GM18519 (cell line): ENCODE results near the gene PCNX4.

Source experiments
- ATAC-seq: cut with Tn5 transposase; IDR thresholded peaks from one replicate; pipeline ENCODE4 v1.9.1; 2021; ENCODE audit warnings: mild to moderate bottlenecking, moderate library complexity; ENCODE audit not compliant: unreplicated experiment, low FRiP score

The PCNX4 gene

DNA sequence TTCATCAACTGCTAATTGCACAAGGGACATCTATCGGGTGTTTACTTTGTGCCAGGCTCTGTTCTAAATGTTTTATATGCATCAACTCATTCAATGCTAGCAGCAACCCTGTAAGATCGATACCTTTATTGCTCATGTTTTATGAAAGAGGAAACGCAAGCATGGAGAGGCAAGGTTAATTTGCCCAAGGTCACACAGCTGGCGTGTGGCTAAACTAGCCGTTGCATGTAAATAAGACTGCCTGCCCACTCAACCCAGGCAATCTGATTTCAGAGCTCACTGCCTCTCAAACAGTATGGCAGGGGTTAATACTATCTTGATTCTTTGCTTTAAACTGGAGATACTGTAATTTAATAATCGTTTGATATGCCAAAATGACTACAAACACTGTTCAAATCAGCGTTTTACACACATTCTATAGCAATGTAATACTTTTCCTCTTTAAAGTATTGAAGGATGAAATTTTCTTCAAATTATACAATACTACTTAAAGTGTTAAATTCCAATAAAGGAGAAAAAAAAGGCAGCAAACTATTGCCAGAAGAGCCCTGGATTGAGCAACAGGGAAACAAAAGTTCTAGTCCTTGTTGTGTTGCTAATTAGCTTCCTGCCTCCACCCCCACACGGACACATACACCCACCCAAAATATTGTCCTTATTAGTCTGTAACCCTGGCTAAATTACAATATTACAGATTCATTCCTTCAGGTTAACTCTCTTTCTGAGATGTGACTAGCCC is 112.5 kb downstream of the PCNX4 start:
- peak; percentile 72 for ATAC-seq

DNA sequence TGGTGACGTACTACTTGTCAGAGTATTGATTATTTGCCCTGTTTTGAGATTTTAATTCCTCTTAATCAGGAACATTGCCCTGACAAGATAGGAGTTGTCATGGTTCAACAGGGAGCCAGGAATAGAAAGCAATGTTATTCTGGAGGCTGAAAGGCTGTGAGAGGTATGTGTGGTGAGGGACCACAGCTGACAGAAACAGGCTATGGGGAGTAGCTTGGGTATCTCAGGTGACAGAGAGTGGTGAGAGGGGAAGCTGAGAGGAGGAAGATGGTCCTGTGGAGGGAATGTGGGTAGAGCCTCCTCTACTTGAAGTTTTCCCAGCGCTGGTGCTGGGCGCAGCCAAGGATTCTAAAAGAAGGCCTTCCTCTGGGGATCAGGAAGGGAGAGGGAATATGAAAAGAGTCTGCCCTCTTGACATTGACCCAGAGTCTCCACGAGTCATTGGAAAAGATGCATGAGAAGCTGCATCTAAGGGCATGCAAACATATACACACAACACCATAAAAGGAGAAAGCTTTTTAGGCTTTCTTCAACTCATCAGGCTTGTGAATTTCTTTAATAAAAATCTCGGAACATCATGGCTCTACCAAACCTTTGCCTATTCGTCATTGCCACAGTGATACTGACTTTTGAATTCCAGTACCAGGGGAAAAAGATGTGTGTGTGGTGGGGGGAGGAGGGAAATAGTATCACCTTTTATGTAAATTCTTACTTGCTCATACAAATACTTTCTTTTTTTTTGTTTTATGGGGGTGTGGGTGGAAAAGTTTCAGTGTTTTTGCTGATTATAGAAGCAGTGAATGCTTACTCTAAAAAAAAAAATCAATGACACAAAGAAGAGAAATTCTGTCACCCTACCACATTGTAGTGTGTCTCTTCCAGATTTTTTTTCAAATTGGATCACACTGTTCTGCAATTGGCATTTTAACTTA is 113.4 kb downstream of the PCNX4 start:
- ATAC-seq, result peak; percentile 35

DNA sequence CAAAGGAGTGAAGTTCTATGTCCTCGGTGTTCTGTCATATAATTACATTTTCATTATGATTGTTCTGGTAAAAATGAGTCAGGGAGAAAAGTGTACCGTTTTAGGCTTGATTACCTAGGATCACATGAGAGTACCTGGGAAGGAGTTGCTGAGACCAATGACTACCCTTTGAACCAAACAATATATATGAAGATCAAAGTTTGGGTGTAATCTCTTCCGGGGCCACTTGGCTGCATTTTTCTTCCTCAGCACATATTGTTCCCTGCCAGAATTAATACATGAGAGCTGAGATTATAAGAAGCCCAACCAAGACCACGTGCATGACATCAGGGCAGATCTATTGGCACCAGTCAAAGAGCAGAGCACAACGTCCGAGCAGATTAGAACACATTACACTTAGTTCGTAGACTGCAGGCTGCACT is 114.5 kb downstream of the PCNX4 start:
- no peak for ATAC-seq

DNA sequence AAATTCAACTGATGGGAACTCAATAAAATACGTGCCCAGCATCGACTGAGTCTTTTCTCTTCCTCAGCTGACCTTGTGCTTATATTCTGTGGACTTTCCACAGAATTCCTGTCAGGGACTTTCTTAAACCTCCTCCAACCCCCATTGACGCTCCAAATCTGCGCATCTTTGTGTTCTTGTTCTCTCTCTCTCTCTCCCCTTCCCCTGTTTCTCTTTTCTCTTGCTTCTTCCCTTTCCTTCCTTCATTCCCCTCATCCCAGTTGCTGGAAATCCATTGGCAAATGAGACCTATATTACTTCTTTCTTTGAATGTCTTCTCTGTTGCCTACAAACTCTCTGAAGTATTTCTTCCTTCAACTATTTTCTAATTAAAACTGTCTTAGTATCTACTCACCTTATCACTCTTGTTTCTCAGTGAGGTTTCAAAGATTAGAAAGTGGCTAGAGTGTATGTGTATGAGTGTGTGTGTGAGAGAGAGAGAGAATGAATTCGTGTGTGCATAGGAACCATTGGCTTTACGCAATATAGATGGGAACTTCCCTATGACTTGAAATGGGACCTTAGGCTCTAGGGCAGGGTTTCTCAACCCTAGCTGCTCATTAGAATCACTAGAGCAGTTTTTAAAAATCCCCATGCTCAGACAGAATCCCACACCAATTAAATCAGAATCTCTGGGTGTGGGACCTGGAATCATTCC is 115.3 kb downstream of the PCNX4 start:
- ATAC-seq, result peak; percentile 34

DNA sequence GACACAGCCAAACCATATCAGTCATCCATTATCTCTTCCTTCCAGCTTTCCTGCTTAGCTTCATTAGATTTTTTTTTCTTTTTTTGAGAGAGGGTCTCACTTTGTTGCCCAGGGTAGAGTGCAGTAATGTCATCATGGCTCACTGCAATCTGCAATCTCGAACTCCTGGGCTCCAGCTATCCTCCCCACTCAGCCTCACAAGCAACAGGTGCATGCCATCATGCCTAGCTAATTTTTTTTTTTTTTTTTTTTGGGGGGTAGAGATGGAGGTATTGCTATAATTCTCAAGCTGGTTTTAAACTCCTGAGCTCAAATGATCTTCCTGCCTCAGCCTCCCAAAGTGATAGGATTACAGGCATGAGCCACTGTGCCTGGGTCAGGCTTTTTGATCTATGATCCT is 119.0 kb downstream of the PCNX4 start:
- no peak for ATAC-seq

DNA sequence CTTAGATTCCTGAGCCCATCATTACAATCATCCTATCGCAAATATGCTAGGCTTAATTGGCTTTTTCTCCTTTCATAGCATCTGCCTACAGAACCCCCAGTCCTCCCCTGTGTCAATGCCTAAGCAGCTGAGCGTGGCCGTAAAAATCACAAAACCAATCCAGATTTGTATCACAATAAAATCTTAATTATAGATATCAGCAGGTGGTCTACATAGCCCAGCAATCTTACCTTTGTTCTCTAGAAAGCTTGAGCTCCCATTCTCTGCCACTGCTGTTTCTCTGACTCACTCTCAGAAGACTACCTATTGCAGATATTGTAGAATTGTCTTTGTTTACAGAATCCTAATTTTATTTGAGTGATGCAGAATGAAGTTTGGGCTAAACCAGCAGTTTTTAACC is 119.4 kb downstream of the PCNX4 start:
- no peak for ATAC-seq

DNA sequence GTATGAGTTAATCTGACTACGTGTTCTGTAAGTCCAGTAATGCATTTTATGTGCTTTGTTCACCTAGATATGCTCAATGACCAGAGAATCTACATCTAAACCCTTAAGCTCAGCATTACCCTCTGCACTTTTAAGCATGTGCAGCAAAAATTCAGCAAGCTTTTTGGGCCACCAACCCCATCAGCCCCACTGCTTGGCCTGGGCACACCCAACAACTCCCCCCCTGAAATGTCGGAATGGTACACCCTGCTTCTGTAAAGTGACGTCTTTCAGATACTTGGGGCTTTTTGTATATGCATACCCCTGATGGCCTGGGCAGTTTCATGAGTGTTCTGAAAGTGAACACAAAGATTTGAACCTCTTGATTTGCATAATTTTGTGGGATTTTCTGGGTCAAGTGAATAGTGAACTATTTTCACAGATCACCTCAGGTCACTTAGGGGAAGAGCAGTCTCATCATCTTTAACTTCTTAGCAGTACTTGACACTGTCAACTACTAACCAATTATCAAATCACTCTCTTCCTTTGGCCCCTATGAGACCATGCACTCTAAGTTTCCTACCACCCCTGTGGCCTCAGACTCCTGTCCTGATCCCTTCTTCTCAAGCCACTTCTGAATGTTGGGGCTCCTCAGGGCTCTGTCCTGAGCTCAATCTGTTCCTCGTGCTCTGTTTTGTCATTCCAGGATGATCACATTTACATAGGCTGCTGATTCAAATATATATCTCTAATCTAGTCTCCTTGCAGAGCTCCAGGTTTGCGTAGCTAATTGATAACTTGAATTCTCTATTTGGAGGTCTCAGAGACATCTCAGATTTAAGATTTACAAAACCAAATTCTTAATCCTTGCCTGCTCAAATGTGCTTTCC is 121.0 kb downstream of the PCNX4 start:
- peak; percentile 86 for ATAC-seq

DNA sequence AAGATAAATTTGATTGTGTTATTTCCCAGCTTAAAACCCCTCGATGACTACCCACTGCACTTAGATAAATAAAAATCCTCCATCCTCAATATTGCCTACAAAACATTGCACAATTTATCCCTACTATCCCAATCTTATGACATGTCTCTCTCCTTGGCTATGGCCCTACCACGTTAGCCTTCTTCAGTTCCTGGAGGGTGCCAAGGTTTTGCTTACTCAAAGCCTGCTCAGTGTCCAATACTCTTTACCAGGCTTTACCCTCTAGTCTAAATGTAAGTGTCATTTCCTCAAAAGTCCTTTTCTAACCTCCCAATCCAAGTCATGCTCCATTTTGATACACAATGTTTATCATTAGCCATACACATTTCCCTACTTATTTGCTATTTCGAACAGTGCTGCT is 122.3 kb downstream of the PCNX4 start:
- ATAC-seq, result no peak

DNA sequence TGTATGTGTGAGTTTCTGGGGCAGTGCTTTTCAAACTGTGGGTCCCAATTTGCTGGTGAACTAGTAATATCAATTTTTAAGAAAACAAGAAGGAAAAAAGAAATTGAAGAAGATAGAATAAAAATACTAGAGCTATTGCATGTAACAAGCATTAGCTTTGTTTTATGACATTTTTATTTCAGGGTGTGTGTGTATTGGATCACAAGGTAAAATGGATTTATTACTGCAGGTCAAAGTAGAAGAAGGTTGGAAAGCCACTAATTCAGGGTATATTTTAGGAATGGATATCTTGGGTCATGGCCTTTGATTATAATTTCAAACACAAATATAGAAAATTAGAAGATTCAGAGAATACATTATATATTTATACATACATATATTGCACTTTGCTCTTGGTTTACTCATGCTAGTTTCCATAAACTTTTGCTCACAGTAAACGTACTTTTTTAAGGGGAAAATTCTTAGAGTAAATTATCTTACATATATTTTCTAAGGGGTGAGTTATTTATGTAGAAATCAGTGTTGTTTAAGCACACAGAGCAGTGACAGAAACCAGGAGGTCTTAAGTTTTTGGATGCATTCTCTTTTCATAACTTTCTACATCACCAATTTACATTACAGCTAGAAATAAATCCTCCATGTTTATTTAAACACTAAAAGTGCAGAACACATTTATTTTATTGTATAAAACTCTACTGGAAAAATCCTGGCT is 122.8 kb downstream of the PCNX4 start:
- no peak for ATAC-seq

DNA sequence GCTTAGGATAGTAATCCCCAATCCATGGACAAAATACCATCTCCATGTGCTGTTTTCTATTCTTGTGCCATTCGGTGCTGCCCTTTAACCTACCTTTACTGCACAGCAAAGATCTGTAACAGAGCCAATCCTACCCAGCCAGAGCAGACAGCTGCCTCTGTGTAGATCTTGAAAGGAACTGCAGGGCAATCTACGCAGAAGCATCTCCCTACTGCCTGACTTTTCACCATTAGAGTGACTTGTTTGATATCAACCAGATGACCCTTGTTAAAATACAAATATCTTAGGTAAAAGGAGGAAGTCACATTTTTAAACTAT is 123.4 kb downstream of the PCNX4 start:
- ATAC-seq, result no peak

DNA sequence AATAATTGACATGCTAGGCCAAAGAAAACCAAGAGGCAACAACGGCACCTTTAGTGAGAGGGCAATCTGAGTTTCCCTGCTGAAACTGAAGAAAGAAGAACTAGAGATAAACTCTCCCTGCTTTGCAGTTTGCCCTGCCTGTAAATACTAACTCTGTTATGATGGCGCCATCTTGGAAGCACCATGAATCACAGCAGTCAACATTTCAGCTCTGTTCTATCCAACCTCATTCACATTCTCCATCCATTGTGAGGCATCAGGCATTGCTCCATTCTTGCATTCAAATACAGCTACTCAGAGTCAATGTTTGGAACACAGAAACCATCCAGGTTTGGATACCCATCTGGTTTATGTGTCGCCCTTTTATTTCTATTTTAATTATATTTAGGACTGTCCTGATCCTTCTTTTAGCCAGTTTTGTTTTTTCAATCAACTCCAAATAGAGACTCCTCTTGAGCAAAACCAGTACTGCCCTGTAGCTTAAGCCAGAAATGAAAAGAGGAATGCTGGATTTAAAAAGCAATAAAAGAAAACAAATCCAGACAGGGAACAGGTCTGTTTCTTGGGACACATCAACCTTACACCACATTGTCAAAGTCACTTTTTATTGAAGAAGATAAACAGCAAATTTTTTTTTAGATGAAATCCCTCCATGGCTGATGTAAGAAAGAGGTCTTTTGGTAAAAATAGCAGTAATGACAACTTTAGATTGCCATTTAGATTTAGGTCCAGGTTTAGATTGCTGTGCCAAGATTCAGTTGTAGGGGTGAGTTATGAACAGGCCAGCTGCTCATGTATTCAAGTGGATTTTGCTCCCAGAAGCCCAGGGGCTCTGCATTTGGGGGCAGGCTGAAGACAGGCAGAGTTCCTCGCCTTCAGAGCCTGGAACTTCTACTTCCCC is 124.0 kb downstream of the PCNX4 start:
- no peak for ATAC-seq

DNA sequence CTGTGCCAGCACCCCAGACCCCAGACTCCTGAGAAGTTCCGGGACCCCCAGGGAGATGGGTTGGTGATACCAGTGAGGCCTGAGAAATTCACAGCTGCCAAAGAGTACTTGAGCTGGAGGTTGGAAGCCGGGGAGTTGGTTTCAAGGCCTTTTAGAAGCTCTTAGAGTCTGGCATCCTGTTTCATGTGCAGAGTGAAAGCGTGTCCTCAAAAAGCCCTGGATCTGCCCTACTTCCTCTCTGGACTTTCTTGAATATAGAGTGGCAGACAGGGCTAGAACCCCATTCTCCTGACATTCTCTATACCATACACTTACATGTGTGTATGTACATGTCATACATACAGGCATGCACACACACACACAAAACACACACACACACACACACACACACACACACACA is 126.0 kb downstream of the PCNX4 start:
- ATAC-seq, result no peak
